T-helper 9 cell (primary cell): Measurements from ENCODE around the gene RABGAP1L.

Experiments used
- DNase-seq: peaks from one replicate; pipeline ENCODE4 v3.0.0-alpha.2; 2020

RABGAP1L gene

DNA sequence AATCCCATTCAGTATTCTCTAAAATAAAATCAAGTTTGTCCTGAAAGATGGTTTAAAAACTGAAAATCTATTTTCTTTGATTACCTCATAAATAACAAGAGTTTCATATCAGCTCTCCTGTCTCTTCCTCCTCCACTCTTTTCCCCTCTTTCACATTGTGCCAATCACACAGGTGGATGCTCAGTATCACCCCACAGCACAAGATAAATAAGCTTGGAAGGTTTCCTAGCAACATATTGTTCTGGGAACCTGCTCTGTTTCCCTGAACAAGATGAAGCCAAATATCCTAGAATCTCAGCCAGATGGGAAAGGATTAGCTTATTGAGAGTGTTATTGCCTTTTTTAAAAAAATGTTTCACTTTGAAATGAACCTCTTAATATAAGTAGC, 794.7 kb downstream of the RABGAP1L start:
- DNase-seq = no peak

- DNase-seq = no peak
These were observed 795.6 kb downstream of the RABGAP1L start for GRCh38 chr1:174954671-174955669.

DNA sequence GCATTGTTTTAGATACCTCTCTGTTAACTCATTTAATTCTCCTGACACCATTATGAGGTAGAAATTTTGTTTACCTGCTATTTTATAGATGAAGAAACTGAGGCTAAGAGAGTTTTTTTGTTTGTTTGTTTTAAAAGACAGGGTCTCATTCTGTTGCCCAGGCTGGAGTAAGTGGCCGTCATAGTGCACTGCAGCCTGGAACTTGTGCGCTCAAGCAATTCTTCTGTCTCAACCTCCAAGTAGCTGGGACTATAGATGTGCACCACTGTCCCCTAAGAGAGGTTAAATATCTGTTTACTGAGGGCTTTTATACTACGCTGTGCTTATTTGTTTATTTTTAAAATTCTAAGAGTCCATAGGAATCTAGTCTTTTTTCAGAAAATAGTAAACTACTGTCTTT, 796.8 kb downstream of the RABGAP1L start:
- no peak for DNase-seq

DNA sequence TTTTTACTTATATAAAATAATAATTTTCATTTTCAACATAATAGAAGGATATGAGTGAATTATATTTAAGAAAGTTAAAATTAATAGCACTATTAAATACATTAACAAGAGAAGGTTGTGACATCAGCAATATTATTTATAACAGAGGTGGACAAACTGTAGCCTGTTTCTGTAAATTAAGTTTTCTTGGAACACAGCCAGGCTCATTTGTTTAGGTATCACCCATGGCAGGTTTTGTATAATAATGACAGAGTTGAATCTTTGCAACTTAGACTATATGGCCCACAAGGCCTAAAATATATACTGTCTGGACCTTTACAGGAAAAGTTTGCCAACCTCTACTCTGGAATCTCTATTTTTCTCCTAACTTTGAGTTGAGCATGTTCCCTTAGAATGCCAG, 797.7 kb downstream of the RABGAP1L start:
- DNase-seq = no peak

GRCh38 chr1:174957829-174958228, 798.5 kb downstream of the RABGAP1L start:
- DNase-seq = no peak

DNA sequence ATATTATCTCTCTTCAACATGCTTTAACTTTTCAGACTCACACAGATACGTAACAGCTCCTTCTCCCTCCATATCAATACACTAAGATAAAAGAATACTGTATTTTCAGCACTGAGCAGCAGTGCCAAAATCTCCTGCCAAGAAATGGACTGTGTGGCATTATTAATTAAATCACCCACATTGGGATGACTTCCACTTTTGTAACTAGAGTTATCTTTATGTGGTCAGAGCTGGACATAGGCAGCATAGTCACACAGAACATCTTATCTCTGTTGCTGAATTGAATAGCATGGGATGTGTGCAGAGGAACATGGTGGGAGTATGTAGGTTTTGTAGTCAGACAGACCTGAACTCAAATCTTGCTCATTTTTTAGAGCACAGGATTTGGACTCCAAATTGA, 799.1 kb downstream of the RABGAP1L start:
- DNase-seq = no peak

- no peak for DNase-seq
These were observed 801.0 kb downstream of the RABGAP1L start for GRCh38 chr1:174960362-174960761.

DNA sequence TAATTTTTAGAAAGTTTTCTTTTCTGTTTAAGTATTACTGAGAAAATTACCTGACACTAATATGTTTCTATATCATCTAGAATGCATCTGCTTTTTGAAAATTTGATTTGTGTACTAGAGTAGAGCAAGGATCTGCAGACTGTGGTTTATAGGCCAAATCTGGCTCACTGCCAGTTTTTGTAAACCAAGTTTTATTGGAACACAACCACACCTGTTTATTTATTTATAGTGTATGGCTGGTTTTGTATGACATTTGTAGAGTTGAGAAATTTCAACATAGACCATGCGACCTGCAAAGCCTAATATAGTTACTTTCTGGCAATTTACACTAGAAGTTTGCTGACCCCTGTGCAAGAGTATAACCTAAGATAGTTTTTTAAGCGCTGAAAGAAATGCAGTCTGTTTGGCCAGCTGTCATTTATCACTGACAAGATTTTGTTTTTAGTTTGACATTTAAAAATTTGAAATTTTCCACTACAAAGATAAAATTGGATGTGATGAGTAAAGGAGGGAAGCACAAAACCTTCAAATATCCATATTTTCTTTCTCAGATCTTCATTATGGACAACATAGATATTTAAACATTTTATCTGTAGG, 804.3 kb downstream of the RABGAP1L start:
- no peak for DNase-seq

GRCh38 chr1:174964261-174964971, 805.1 kb downstream of the RABGAP1L start:
- DNase-seq = no peak

DNA sequence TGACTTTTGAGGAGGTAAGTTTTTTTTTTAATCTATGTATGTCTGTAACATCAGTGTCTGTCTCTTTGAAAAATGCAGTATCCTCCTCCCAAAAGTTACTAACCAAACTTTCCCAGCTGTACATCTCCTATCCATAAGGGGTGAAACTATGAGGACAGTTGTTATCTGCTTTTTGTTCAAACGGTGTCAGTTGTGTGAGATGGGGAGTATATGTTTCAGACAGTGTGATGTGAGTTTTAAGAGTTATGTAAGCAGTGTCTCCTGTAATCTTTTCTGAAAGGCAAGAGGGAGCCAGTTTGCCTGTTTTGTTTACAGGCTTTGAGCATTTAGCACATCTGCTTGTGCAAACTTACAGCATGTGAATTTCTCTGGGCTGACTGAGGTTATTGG, 805.6 kb downstream of the RABGAP1L start:
- DNase-seq = no peak

GRCh38 chr1:174965362-174966007, 806.2 kb downstream of the RABGAP1L start:
- peak; percentile 6 for DNase-seq

- DNase-seq = no peak
These were observed 806.8 kb downstream of the RABGAP1L start for GRCh38 chr1:174966008-174966572.

DNA sequence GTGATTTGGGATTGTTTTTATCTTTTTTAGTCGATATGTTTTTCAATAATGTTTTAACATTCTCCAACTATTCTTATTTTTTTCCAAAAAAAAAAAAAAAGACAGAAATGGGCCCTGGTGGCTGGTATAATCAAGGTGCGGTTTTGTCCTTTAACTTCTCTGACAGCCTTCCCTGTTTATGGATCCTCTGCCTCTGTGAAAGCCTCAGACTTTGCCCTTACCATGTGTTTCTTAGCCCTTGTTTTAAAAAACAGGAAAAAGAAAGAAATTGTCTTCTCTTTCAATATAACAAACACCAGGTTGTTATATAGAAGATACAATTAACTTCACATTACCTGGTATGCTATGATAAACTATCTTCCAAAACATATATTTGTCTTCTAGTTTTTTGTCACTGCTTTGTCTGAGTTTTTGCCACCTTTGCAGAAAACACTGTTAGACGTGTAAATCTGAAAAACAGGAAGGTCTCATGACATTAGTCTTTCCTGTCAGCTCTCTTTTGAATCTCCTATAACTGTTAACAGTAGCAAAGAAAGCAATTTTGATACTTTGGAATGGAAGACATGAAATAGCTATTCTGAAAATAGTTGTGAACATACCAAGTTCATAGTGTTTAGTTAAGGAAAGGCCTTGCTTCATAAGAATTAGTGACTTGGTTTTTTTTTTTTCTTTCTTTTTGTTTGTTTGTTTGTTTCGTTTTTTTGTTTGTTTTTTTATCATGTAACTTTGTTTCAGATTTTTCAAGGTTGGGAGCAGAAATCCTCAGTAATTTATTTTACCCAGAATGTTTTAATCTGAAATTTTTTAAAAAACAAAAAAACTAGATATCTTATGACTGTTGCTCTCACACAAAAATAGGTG, 808.8 kb downstream of the RABGAP1L start:
- no peak for DNase-seq

DNA sequence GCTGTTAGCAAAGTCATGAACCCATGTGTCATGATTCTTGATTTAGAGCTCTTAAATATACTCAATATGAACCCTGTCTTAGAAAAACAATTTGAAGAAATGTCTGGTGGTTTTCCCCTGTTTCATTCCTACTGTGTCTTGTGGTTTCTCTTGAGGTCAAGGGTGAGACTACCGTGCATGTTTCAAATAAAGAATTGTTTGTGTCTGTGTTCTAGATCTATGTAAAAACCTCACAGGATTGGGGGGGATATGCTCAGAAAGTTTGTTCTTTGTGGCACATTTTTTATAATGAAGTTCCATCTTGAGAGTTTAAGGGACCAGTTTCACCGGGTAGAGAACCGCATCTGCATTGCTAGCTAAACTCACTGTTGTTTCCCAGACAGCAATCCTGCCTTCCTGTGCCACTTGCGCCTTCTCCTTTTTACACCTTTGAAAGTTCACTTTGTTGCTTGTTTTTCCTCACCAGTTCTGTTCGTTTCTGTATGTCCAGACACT, 809.5 kb downstream of the RABGAP1L start:
- DNase-seq = no peak

GRCh38 chr1:174969977-174970376, 810.7 kb downstream of the RABGAP1L start:
- no peak for DNase-seq

DNA sequence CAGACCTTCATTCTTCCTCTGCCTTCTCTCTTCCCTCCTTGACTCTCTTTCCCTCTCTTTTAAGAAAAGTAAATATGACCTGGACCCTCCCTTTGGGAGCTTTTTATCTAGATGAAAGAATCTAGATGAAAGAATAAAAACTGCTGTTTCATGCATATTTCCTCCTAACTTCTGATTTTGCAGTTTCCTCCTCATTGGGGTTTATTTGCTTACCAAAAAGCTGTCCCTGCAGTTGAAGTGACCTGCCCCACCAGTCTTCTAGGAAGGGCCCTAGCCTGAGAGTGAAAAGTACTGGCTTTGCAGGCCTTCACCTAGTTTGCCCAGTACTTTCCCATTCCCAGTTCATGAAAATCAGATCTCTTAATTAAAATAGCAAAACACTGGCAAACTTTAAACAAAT, 812.1 kb downstream of the RABGAP1L start:
- no peak for DNase-seq

DNA sequence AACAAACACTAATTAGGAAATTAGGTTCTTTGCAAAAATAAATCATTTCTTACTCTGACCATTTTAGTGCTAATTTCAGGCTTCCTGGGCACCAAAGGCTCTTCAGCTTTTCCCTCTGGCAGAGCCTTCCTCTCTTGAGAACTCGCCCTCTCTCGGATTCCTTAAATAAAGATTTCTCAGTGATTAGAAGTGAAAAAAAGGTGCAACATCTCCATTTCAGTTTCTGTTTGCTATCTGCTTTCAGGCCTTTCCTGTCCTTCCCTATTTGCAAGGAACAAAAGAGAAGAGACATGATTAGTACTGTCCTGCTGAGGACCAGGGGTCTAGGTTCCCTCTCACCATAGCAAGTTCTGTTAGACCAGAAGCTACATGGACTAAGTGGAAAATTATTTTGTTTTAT, 812.6 kb downstream of the RABGAP1L start:
- DNase-seq = no peak

DNA sequence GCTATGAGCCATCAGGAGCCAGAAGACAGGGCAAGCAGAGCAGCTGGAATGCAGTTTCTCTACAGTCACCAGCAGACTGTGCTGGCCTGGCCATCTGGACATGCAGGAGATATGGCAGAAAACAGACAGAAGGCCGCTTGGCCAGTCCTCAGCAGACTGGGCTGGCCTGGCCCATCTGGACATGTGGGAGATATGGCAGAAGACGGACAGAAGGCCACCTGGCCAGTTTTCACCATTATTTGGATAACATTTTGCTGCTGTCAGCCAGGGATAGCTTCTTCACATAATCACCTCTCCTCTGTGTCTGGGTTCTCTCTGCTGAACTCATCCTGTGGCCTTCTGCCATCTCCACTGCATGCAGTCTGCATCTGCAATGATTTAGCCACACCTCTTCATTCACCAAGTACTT, 815.4 kb downstream of the RABGAP1L start:
- DNase-seq = no peak

GRCh38 chr1:174975764-174976163, 816.4 kb downstream of the RABGAP1L start:
- no peak for DNase-seq

GRCh38 chr1:174976436-174977108, 817.3 kb downstream of the RABGAP1L start:
- no peak for DNase-seq
